ENCODE results near the gene JAKMIP1.

Gene JAKMIP1

GRCh38 chr4:6125103-6125651, 75.2 kb downstream of the JAKMIP1 start:
- no peak for DNase-seq (ENCODE audit: low read depth)
- TF ChIP-seq, protein P1, sequence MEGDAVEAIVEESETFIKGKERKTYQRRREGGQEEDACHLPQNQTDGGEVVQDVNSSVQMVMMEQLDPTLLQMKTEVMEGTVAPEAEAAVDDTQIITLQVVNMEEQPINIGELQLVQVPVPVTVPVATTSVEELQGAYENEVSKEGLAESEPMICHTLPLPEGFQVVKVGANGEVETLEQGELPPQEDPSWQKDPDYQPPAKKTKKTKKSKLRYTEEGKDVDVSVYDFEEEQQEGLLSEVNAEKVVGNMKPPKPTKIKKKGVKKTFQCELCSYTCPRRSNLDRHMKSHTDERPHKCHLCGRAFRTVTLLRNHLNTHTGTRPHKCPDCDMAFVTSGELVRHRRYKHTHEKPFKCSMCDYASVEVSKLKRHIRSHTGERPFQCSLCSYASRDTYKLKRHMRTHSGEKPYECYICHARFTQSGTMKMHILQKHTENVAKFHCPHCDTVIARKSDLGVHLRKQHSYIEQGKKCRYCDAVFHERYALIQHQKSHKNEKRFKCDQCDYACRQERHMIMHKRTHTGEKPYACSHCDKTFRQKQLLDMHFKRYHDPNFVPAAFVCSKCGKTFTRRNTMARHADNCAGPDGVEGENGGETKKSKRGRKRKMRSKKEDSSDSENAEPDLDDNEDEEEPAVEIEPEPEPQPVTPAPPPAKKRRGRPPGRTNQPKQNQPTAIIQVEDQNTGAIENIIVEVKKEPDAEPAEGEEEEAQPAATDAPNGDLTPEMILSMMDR (IDR thresholded peaks at IDR 0.05; ENCODE audit: insufficient read depth, low read depth, low read length, missing control alignments), result no peak
- no peak overlapping the region for H3K4me3 ChIP-seq (ENCODE audit: low read length)

- no peak for DNase-seq (ENCODE audit: low read depth)
- TF ChIP-seq, protein P1 (IDR thresholded peaks at IDR 0.05; ENCODE audit: insufficient read depth, low read depth, low read length, missing control alignments), result no peak
These were observed 75.8 kb downstream of the JAKMIP1 start for GRCh38 chr4:6124386-6125102.

DNA sequence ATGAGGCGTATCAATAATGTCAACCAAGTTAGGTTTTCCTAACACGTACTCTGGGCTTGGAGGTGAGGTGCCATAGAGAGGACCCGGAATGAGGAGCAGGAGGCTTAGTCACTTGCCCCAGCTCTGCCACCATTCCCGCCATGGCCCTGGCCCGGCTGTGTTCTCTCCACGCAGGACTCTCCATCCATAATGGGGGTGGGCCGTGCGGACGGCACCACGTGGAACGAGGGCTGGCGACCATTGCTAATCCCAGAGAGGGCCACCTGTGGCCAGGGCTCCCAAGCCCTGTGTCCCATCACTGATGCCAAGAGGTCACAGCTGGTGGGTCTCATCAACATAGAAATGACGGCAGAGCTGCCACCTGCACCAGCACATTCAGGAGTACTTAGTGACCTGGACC, 76.4 kb downstream of the JAKMIP1 start:
- TF ChIP-seq, protein P1 (IDR thresholded peaks at IDR 0.05; ENCODE audit: insufficient read depth, low read depth, low read length, missing control alignments), result no peak
- H3K4me3 ChIP-seq (ENCODE audit: low read length), result no peak overlapping the region
- DNase-seq (ENCODE audit: low read depth), result no peak

More at GRCh38 chr4:6124386-6125102, 75.8 kb downstream of the JAKMIP1 start:
- H3K4me3 ChIP-seq (ENCODE audit: low read length), result no peak overlapping the region

- no peak overlapping the region for H3K4me3 ChIP-seq (ENCODE audit: low read length)
- TF ChIP-seq, protein P1 (IDR thresholded peaks at IDR 0.05; ENCODE audit: insufficient read depth, low read depth, low read length, missing control alignments), result no peak
- DNase-seq (ENCODE audit: low read depth), result no peak
These were observed 76.8 kb downstream of the JAKMIP1 start for GRCh38 chr4:6123541-6123940.

GRCh38 chr4:6123116-6123515, 77.2 kb downstream of the JAKMIP1 start:
- no peak overlapping the region for H3K4me3 ChIP-seq (ENCODE audit: low read length)
- DNase-seq (ENCODE audit: low read depth), result no peak
- TF ChIP-seq, protein P1 (IDR thresholded peaks at IDR 0.05; ENCODE audit: insufficient read depth, low read depth, low read length, missing control alignments), result no peak

- no peak overlapping the region for H3K4me3 ChIP-seq (ENCODE audit: low read length)
- no peak for DNase-seq (ENCODE audit: low read depth)
- TF ChIP-seq, protein P1 (IDR thresholded peaks at IDR 0.05; ENCODE audit: insufficient read depth, low read depth, low read length, missing control alignments), result no peak
These were observed 77.9 kb downstream of the JAKMIP1 start for GRCh38 chr4:6122496-6122895.

GRCh38 chr4:6121941-6122340, 78.4 kb downstream of the JAKMIP1 start:
- TF ChIP-seq, protein P1 (IDR thresholded peaks at IDR 0.05; ENCODE audit: insufficient read depth, low read depth, low read length, missing control alignments), result no peak
- DNase-seq (ENCODE audit: low read depth), result no peak
- no peak overlapping the region for H3K4me3 ChIP-seq (ENCODE audit: low read length)
